MM.1S (cell line): ENCODE data around the gene SEPTIN2.

Experiments used
- CTCF ChIP-seq: fragments of 300-600 bp; sonication (generic); IDR thresholded peaks from 2 replicates; pipeline ENCODE4 v1.5.1; 2016; ENCODE audit warnings: antibody characterized with exemption, low read length, mixed read lengths
- EZH2 ChIP-seq: fragments of 300-600 bp; sonication (generic); optimal IDR thresholded peaks from 2 replicates; pipeline ENCODE3; 2017; ENCODE audit warnings: low read depth, mild to moderate bottlenecking, antibody characterized with exemption, low read length, mixed read lengths
- EZH2phosphoT487 ChIP-seq: fragments of 300-600 bp; sonication (generic); IDR thresholded peaks from 2 replicates; pipeline ENCODE4 v1.6.1; 2018; ENCODE audit warnings: antibody characterized with exemption, low read length

GRCh38 chr2:241391892-241392665 is 76.4 kb downstream of the SEPTIN2 start:
- TF ChIP-seq CTCF (peak; percentile 42), EZH2 (no peak), EZH2phosphoT487 (no peak)
